ENCODE results near the gene KDM4C.
"Not testable (repeated sequence)": the region's sequence is repeated elsewhere in the genome, so short reads cannot be mapped to it uniquely, and the experiment has no call there.

Gene KDM4C

DNA sequence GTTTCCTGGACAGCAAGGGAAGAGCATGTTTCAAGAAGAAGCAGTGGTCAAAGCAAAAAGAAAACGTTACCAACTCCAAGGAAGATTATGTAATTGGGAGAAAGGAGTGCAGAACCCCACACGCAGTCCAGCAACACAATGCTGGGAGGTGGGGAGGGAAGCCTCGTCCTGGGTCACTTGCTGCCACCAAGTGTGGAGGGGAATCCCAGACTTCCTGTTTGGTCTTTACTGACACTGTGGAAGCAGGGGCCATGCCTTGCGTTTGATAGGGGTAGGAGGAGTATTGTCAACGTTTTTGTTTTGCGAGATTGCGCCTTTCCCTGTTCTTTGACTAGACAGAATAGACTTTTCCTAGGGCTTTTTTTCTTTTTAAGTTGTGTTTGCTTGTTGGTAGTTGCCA is 421.0 kb downstream of the KDM4C start:
- TF ChIP-seq, protein P1, sequence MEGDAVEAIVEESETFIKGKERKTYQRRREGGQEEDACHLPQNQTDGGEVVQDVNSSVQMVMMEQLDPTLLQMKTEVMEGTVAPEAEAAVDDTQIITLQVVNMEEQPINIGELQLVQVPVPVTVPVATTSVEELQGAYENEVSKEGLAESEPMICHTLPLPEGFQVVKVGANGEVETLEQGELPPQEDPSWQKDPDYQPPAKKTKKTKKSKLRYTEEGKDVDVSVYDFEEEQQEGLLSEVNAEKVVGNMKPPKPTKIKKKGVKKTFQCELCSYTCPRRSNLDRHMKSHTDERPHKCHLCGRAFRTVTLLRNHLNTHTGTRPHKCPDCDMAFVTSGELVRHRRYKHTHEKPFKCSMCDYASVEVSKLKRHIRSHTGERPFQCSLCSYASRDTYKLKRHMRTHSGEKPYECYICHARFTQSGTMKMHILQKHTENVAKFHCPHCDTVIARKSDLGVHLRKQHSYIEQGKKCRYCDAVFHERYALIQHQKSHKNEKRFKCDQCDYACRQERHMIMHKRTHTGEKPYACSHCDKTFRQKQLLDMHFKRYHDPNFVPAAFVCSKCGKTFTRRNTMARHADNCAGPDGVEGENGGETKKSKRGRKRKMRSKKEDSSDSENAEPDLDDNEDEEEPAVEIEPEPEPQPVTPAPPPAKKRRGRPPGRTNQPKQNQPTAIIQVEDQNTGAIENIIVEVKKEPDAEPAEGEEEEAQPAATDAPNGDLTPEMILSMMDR (IDR thresholded peaks at IDR 0.05; ENCODE audit: insufficient read depth, low read depth, low read length, missing control alignments): no peak
- no peak overlapping the region for H3K4me3 ChIP-seq (ENCODE audit: low read depth, low read length)
- peak; percentile 14 for DNase-seq (ENCODE audit: low read depth)

GRCh38 chr9:7180247-7180646 is 422.5 kb downstream of the KDM4C start:
- TF ChIP-seq, protein P1 (IDR thresholded peaks at IDR 0.05; ENCODE audit: insufficient read depth, low read depth, low read length, missing control alignments): no peak
- no peak overlapping the region for H3K4me3 ChIP-seq (ENCODE audit: low read depth, low read length)
- DNase-seq (ENCODE audit: low read depth): no peak

DNA sequence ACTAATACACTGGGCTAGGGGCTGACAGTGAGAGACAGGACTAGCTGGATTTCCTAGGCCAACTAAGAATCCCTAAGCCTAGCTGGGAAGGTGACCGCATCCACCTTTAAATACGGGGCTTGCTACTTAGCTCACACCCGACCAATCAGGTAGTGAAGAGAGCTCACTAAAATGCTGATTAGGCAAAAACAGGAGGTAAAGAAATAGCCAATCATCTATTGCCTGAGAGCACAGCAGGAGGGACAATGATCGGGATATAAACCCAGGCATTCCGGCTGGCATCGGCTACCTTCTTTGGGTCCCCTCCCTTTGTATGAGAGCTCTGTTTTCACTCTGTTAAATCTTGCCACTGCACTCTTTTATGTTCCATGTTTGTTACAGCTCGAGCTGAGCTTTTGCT is 425.4 kb downstream of the KDM4C start:
- DNase-seq (ENCODE audit: low read depth); H3K4me3 ChIP-seq (ENCODE audit: low read depth, low read length): not testable (repeated sequence)

DNA sequence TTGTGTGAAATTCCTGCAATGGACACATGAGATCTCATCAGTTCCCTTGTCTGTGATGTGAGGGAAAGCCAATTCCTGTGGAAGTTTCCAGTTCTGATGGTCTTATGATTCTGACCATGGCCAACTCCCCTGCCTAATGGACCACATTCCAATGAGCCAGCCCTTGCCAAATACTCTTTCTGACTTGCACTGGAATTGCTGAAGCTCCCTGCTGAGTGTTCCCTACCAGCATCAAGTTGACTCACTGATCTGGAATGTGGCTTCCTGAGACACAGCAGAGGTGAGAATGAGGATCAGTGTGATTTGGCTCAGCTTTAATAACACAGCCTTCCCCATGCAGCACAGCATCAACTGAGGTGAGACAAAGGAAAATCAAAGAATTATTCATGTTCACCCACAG is 427.8 kb downstream of the KDM4C start:
- no peak for DNase-seq (ENCODE audit: low read depth)
- no peak overlapping the region for H3K4me3 ChIP-seq (ENCODE audit: low read depth, low read length)
- TF ChIP-seq, protein P1 (IDR thresholded peaks at IDR 0.05; ENCODE audit: insufficient read depth, low read depth, low read length, missing control alignments): no peak

- peak; percentile 50 for DNase-seq (ENCODE audit: low read depth)
- TF ChIP-seq, protein P1 (IDR thresholded peaks at IDR 0.05; ENCODE audit: insufficient read depth, low read depth, low read length, missing control alignments): peak; percentile 59
- no peak overlapping the region for H3K4me3 ChIP-seq (ENCODE audit: low read depth, low read length)
These were observed 428.4 kb downstream of the KDM4C start for GRCh38 chr9:7186175-7186574.

- no peak for DNase-seq (ENCODE audit: low read depth)
- TF ChIP-seq, protein P1 (IDR thresholded peaks at IDR 0.05; ENCODE audit: insufficient read depth, low read depth, low read length, missing control alignments): no peak
- no peak overlapping the region for H3K4me3 ChIP-seq (ENCODE audit: low read depth, low read length)
These were observed 434.5 kb downstream of the KDM4C start for GRCh38 chr9:7192266-7192665.

- DNase-seq (ENCODE audit: low read depth): no peak
- H3K4me3 ChIP-seq (ENCODE audit: low read depth, low read length): no peak overlapping the region
- TF ChIP-seq, protein P1 (IDR thresholded peaks at IDR 0.05; ENCODE audit: insufficient read depth, low read depth, low read length, missing control alignments): no peak
These were observed 437.8 kb downstream of the KDM4C start for GRCh38 chr9:7195526-7195925.
